GM12872 (cell line): ENCODE data around the gene ZBTB12.

Experiments used
- CTCF ChIP-seq: IDR thresholded peaks from 3 replicates; pipeline ENCODE4 v1.5.1; 2011; ENCODE audit warnings: low read depth, mild to moderate bottlenecking, low read length, moderate library complexity; ENCODE audit not compliant: insufficient read depth

Gene ZBTB12

GRCh38 chr6:31945507-31946369 is 43.9 kb upstream of the ZBTB12 start, which contains the start of gene CFB:
Gene CFB, plus strand, starts transcription at chr6:31946095. Its CDS starts 127 bp downstream, at chr6:31946222.
- no peak for TF ChIP-seq CTCF

- TF ChIP-seq CTCF, result no peak
These were observed 43.2 kb upstream of the ZBTB12 start for GRCh38 chr6:31945154-31945506.

GRCh38 chr6:31943742-31944141 is 41.9 kb upstream of the ZBTB12 start:
- no peak for TF ChIP-seq CTCF

DNA sequence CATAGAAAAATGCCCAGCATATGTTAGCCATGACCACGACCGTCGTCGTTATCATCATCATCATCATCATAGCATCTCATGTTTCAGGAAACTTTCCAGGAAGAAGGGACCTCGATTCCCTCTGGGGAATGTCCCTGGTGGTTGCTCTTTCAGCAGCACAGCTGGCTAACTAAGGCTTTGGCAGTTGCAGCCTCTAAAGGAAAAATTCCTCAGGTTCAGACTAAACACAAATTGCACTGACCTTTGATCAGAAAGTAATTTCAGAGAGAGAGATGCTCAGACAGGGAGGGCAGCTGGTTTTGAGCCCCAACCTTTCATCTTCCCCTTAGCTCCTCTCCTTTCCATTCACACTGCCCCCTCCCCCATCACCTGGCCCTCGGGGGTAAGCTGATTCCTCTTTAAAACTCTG is 38.4 kb upstream of the ZBTB12 start:
- no peak for TF ChIP-seq CTCF

GRCh38 chr6:31935823-31936222 is 33.9 kb upstream of the ZBTB12 start:
- TF ChIP-seq CTCF, result no peak

- no peak for TF ChIP-seq CTCF
These were observed 33.1 kb upstream of the ZBTB12 start for GRCh38 chr6:31935021-31935420.

DNA sequence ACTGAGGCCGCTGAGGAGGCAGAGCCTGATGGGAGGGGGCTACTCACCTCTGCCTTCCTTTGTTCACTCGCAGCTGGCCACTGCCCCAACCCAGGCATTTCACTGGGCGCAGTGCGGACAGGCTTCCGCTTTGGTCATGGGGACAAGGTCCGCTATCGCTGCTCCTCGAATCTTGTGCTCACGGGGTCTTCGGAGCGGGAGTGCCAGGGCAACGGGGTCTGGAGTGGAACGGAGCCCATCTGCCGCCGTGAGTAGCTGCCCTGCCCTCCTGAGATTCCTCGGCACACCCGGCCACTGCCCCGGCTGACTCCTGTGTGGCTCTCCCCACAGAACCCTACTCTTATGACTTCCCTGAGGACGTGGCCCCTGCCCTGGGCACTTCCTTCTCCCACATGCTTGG is 31.7 kb upstream of the ZBTB12 start:
- no peak for TF ChIP-seq CTCF
